ENCODE results near the gene SAFB.

Gene SAFB

DNA sequence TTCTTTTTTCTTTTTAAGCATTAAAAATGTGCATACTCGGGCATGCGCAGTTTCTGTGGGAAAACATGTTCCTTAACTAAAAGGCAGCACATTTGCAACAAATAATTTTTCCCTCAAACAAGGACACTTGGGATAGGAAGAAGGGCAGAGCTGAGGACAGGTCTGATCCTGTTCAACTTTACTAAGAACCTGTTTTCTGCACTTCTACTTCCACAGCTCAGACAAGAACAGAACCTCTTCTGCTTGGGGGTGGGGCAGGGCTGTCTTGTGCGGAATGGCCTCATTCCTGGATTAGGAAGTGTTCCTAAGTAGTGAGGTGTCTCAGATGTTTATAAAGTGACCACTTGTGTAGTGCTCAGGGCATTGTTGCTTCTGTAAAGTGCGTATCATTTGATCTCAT is 18.3 kb downstream of the SAFB start:
- no peaks in the 10 kb centered on the region for H3K4me1 ChIP-seq (ENCODE audit: control insufficient read depth in 1 of 2, insufficient read depth in 2 of 2, low read length in 2 of 2)
- H3K4me3 ChIP-seq (ENCODE audit: low read depth in 1 of 2, low read length in 2 of 2) = no peak overlapping the region
- H3K27me3 ChIP-seq (ENCODE audit: control insufficient read depth in 1 of 2, insufficient read depth in 2 of 2, low read length in 2 of 2) = no peaks in the 10 kb centered on the region
- H3K36me3 ChIP-seq (ENCODE audit: control insufficient read depth in 1 of 2, insufficient read depth in 2 of 2, low read length in 2 of 2) = peaks cover 33 to 52% of the 10 kb centered on the region in 2 donors
- H3K9me3 ChIP-seq (ENCODE audit: control insufficient read depth in 1 of 2, low read length in 2 of 2) = no peaks in the 10 kb centered on the region
- no peak overlapping the region for H3K9ac ChIP-seq (ENCODE audit: low read depth in 1 of 2, low read length in 2 of 2)
- H3K27ac ChIP-seq (ENCODE audit: low read depth, low read length) = no peak overlapping the region

DNA sequence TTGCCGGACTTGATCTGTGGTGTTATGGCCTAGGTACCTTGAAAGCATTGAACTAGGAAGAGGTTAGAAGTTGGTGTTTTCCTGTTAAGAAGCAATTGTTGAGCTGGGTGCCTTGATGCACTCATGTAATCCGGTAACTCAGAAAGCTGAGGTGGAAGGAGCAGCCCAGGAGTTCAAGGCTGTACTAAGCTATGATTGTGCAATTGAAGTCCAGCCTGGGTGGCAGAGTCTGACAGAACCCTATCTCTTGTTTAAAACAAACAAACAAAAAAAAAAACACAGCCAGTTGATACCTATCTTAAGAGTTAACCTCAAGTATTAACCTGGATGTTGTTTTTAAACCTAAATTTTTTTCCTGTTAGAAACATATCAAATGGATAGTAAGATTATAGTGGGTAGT is 19.3 kb downstream of the SAFB start:
- no peak overlapping the region for H3K4me3 ChIP-seq (ENCODE audit: low read depth in 1 of 2, low read length in 2 of 2)
- no peaks in the 10 kb centered on the region for H3K4me1 ChIP-seq (ENCODE audit: control insufficient read depth in 1 of 2, insufficient read depth in 2 of 2, low read length in 2 of 2)
- no peaks in the 10 kb centered on the region for H3K27me3 ChIP-seq (ENCODE audit: control insufficient read depth in 1 of 2, insufficient read depth in 2 of 2, low read length in 2 of 2)
- H3K27ac ChIP-seq (ENCODE audit: low read depth, low read length) = no peak overlapping the region
- H3K36me3 ChIP-seq (ENCODE audit: control insufficient read depth in 1 of 2, insufficient read depth in 2 of 2, low read length in 2 of 2) = peaks cover 43 to 63% of the 10 kb centered on the region in 2 donors
- no peaks in the 10 kb centered on the region for H3K9me3 ChIP-seq (ENCODE audit: control insufficient read depth in 1 of 2, low read length in 2 of 2)
- H3K9ac ChIP-seq (ENCODE audit: low read depth in 1 of 2, low read length in 2 of 2) = no peak overlapping the region

DNA sequence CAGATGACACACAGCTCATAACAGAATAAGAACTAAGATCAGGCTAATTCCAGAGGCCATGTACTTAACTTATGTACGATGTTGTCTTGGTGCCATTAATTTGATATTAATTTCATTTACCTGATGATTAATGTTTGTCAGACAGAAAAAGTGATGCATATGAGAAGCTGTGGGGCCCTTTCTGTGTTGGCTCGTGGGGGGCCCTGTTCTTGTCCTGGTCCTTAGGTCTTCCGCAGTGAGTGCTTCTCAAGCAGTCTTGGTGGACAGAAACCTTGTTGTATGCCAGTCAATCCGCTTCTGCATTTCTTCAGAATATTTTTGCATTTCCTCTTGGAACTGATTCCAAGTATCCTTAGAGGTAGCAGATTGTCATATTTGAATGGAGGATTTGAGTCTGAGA is 20.2 kb downstream of the SAFB start:
- peaks cover 46 to 66% of the 10 kb centered on the region in 2 donors for H3K36me3 ChIP-seq (ENCODE audit: control insufficient read depth in 1 of 2, insufficient read depth in 2 of 2, low read length in 2 of 2)
- H3K9ac ChIP-seq (ENCODE audit: low read depth in 1 of 2, low read length in 2 of 2) = no peak overlapping the region
- no peaks in the 10 kb centered on the region for H3K27me3 ChIP-seq (ENCODE audit: control insufficient read depth in 1 of 2, insufficient read depth in 2 of 2, low read length in 2 of 2)
- no peaks in the 10 kb centered on the region for H3K4me1 ChIP-seq (ENCODE audit: control insufficient read depth in 1 of 2, insufficient read depth in 2 of 2, low read length in 2 of 2)
- H3K27ac ChIP-seq (ENCODE audit: low read depth, low read length) = no peak overlapping the region
- no peaks in the 10 kb centered on the region for H3K9me3 ChIP-seq (ENCODE audit: control insufficient read depth in 1 of 2, low read length in 2 of 2)
- H3K4me3 ChIP-seq (ENCODE audit: low read depth in 1 of 2, low read length in 2 of 2) = no peak overlapping the region

DNA sequence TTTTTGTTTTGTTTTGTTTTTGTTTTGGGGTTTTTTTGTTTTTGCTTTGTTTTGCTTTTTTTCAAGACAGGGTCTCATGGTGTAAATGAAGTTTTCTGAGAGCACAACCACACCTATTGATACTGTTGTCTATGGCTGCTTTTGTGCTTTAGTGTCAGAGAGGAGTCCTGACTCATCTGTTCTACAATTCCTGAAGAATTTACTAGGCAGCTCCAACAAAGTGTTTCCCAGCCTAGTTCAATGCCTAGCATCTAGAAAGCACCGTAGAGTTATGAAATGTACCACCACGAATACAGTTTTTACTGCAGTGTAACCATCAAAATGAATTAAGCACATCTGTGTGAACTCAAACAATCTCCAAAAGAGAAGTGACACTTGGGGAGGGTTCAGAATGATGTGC is 21.2 kb downstream of the SAFB start:
- Histone ChIP-seq H3K27ac (ENCODE audit: low read depth, low read length) (no peak overlapping the region), H3K9me3 (ENCODE audit: control insufficient read depth in 1 of 2, low read length in 2 of 2) (no peaks in the 10 kb centered on the region), H3K4me3 (ENCODE audit: low read depth in 1 of 2, low read length in 2 of 2) (no peak overlapping the region), H3K36me3 (ENCODE audit: control insufficient read depth in 1 of 2, insufficient read depth in 2 of 2, low read length in 2 of 2) (peaks cover 51 to 73% of the 10 kb centered on the region in 2 donors), H3K27me3 (ENCODE audit: control insufficient read depth in 1 of 2, insufficient read depth in 2 of 2, low read length in 2 of 2) (no peaks in the 10 kb centered on the region), H3K4me1 (ENCODE audit: control insufficient read depth in 1 of 2, insufficient read depth in 2 of 2, low read length in 2 of 2) (no peaks in the 10 kb centered on the region), H3K9ac (ENCODE audit: low read depth in 1 of 2, low read length in 2 of 2) (no peak overlapping the region)

DNA sequence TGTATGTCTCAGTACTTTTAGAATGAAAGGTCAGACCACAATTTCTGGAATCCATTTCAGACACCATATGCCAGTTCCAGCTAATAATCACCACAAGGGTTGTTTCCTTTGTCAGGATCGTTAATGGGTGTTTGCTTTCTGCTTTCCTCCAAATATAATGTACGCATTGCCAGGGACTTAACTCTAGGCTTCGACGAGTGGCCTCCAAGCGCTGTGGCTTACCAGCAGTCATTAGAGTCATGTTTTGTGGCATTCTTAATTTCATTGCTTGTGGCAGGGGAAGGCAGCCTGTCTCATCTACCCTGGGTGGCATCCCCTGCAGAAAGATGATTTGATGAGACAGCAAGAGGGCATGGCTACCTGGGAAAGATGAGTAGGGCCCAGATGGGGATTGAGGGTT is 22.5 kb downstream of the SAFB start:
- Histone ChIP-seq H3K9me3 (ENCODE audit: control insufficient read depth in 1 of 2, low read length in 2 of 2) (no peaks in the 10 kb centered on the region), H3K4me1 (ENCODE audit: control insufficient read depth in 1 of 2, insufficient read depth in 2 of 2, low read length in 2 of 2) (no peaks in the 10 kb centered on the region), H3K27ac (ENCODE audit: low read depth, low read length) (no peak overlapping the region), H3K36me3 (ENCODE audit: control insufficient read depth in 1 of 2, insufficient read depth in 2 of 2, low read length in 2 of 2) (peaks cover 60 to 81% of the 10 kb centered on the region in 2 donors), H3K4me3 (ENCODE audit: low read depth in 1 of 2, low read length in 2 of 2) (no peak overlapping the region), H3K27me3 (ENCODE audit: control insufficient read depth in 1 of 2, insufficient read depth in 2 of 2, low read length in 2 of 2) (no peaks in the 10 kb centered on the region), H3K9ac (ENCODE audit: low read depth in 1 of 2, low read length in 2 of 2) (no peak overlapping the region)

DNA sequence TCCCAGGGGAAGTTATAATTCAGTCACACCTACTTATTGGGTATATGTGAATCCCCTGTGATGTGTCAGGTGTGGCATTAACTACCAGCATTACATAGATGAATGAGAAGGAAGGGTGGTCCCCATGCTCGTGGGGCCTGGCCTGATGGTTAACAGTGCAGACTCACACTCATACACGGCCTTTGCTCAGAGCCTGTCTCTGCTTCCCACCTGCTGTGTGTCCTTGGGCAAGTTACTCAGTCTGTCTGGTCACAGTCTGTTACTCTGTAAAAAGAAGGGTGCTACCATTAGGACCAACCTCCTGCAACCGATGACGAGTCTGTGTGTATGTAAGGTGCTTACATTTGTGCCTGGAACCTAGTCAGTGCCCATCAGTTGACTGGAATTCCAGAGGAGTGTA is 23.8 kb downstream of the SAFB start:
- H3K4me1 ChIP-seq (ENCODE audit: control insufficient read depth in 1 of 2, insufficient read depth in 2 of 2, low read length in 2 of 2) = no peaks in the 10 kb centered on the region
- H3K27ac ChIP-seq (ENCODE audit: low read depth, low read length) = no peak overlapping the region
- no peak overlapping the region for H3K4me3 ChIP-seq (ENCODE audit: low read depth in 1 of 2, low read length in 2 of 2)
- H3K27me3 ChIP-seq (ENCODE audit: control insufficient read depth in 1 of 2, insufficient read depth in 2 of 2, low read length in 2 of 2) = no peaks in the 10 kb centered on the region
- no peaks in the 10 kb centered on the region for H3K9me3 ChIP-seq (ENCODE audit: control insufficient read depth in 1 of 2, low read length in 2 of 2)
- H3K36me3 ChIP-seq (ENCODE audit: control insufficient read depth in 1 of 2, insufficient read depth in 2 of 2, low read length in 2 of 2) = peaks cover 67 to 86% of the 10 kb centered on the region in 2 donors
- H3K9ac ChIP-seq (ENCODE audit: low read depth in 1 of 2, low read length in 2 of 2) = no peak overlapping the region

DNA sequence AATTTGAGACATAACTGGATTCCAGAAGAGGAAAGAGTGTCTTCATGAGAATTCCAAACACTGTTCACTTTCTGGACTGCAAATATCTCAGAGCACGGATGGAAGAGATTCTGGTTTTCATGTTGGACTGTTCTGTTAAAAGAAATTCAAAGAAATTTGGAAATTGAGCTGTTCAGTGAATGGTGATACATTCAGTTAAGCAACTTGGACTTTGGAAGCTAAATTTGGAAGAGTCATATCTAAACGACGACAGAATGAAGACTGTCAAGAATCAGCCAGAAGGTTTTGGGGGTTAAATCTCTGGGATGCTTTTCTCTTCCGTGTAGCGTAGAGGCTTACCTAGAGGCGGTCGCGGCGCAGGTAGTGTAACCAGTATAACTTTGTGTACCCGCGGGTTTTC is 25.6 kb downstream of the SAFB start:
- Histone ChIP-seq H3K27me3 (ENCODE audit: control insufficient read depth in 1 of 2, insufficient read depth in 2 of 2, low read length in 2 of 2) (no peaks in the 10 kb centered on the region), H3K27ac (ENCODE audit: low read depth, low read length) (no peak overlapping the region), H3K9ac (ENCODE audit: low read depth in 1 of 2, low read length in 2 of 2) (no peak overlapping the region), H3K9me3 (ENCODE audit: control insufficient read depth in 1 of 2, low read length in 2 of 2) (no peaks in the 10 kb centered on the region), H3K4me3 (ENCODE audit: low read depth in 1 of 2, low read length in 2 of 2) (no peak overlapping the region), H3K4me1 (ENCODE audit: control insufficient read depth in 1 of 2, insufficient read depth in 2 of 2, low read length in 2 of 2) (no peaks in the 10 kb centered on the region), H3K36me3 (ENCODE audit: control insufficient read depth in 1 of 2, insufficient read depth in 2 of 2, low read length in 2 of 2) (peaks cover 70 to 86% of the 10 kb centered on the region in 2 donors)

DNA sequence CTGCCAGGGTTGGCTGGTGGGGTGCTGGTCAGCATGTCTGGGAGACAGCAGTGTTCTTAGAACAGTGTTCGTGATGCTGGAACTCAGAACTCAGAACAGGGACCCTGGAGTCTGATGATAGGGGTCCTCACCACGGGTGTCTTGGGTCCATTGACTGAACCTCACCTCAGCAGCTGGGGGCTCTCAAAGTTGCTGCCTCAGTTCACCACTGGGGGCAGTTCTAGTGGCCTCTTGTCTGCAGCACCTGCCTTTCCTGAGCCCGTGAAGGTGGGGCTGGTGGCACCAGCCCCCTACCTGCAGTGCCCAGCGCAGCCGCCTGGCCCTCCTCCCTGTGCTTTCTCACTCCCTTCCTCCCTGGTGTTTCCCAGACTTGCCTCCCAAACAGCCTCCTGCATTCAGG is 28.5 kb downstream of the SAFB start:
- peaks cover 0 to 6% of the 10 kb centered on the region in 2 donors for H3K4me1 ChIP-seq (ENCODE audit: control insufficient read depth in 1 of 2, insufficient read depth in 2 of 2, low read length in 2 of 2)
- H3K9me3 ChIP-seq (ENCODE audit: control insufficient read depth in 1 of 2, low read length in 2 of 2) = no peaks in the 10 kb centered on the region
- H3K27ac ChIP-seq (ENCODE audit: low read depth, low read length) = no peak overlapping the region
- H3K27me3 ChIP-seq (ENCODE audit: control insufficient read depth in 1 of 2, insufficient read depth in 2 of 2, low read length in 2 of 2) = no peaks in the 10 kb centered on the region
- no peak overlapping the region for H3K9ac ChIP-seq (ENCODE audit: low read depth in 1 of 2, low read length in 2 of 2)
- H3K36me3 ChIP-seq (ENCODE audit: control insufficient read depth in 1 of 2, insufficient read depth in 2 of 2, low read length in 2 of 2) = peaks cover 64 to 80% of the 10 kb centered on the region in 2 donors
- no peak overlapping the region for H3K4me3 ChIP-seq (ENCODE audit: low read depth in 1 of 2, low read length in 2 of 2)

DNA sequence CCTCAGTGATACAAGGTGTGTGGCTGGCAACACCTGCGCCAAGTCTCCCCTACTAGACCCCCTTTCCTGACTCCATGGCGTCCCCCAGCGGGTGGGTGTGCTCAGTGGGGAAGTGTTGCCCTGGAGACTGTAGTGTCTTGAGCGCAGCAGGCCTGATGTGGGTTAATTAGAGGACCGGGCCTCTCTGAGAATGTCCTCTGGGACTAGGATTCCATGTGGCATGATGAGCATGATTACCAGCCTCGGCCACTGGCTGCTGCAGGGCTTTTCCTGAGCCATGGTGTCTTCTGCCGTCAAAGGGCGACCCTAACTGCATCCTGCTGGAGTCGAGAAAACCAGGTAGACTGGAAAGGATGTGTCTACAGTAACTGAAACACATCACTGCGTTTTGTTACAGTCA is 29.4 kb downstream of the SAFB start:
- H3K9me3 ChIP-seq (ENCODE audit: control insufficient read depth in 1 of 2, low read length in 2 of 2) = no peaks in the 10 kb centered on the region
- H3K36me3 ChIP-seq (ENCODE audit: control insufficient read depth in 1 of 2, insufficient read depth in 2 of 2, low read length in 2 of 2) = peaks cover 59 to 79% of the 10 kb centered on the region in 2 donors
- no peaks in the 10 kb centered on the region for H3K27me3 ChIP-seq (ENCODE audit: control insufficient read depth in 1 of 2, insufficient read depth in 2 of 2, low read length in 2 of 2)

DNA sequence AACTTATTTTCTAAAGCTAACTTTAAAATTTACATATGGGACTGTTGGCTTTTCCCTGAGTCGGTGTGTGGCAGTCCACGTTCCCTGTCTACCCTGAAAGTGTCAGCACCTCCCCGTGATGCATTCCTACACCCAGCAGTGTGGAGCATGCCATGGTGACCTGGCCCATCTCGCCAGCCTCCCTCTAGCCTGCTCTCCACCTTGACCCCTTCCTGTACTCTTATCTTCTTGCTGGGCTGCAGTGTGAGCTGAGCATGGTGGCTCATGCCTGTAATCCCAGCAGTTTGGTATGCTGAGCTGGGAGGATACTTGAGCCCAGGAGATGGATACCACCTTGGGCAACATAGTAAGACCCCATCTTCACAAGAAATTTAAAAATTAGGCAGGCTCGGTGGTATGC is 32.0 kb downstream of the SAFB start:
- no peak overlapping the region for H3K27ac ChIP-seq (ENCODE audit: low read depth, low read length)
- H3K9ac ChIP-seq (ENCODE audit: low read depth in 1 of 2, low read length in 2 of 2) = no peak overlapping the region
- H3K27me3 ChIP-seq (ENCODE audit: control insufficient read depth in 1 of 2, insufficient read depth in 2 of 2, low read length in 2 of 2) = no peaks in the 10 kb centered on the region
- peaks cover 52 to 80% of the 10 kb centered on the region in 2 donors for H3K36me3 ChIP-seq (ENCODE audit: control insufficient read depth in 1 of 2, insufficient read depth in 2 of 2, low read length in 2 of 2)
- no peak overlapping the region for H3K4me3 ChIP-seq (ENCODE audit: low read depth in 1 of 2, low read length in 2 of 2)
- H3K4me1 ChIP-seq (ENCODE audit: control insufficient read depth in 1 of 2, insufficient read depth in 2 of 2, low read length in 2 of 2) = peaks cover 0 to 6% of the 10 kb centered on the region in 2 donors
- no peaks in the 10 kb centered on the region for H3K9me3 ChIP-seq (ENCODE audit: control insufficient read depth in 1 of 2, low read length in 2 of 2)

More for the DNA sequence above, 29.4 kb downstream of the SAFB start:
- H3K4me1 ChIP-seq (ENCODE audit: control insufficient read depth in 1 of 2, insufficient read depth in 2 of 2, low read length in 2 of 2) = peaks cover 0 to 6% of the 10 kb centered on the region in 2 donors
- H3K27ac ChIP-seq (ENCODE audit: low read depth, low read length) = no peak overlapping the region
- no peak overlapping the region for H3K4me3 ChIP-seq (ENCODE audit: low read depth in 1 of 2, low read length in 2 of 2)
- no peak overlapping the region for H3K9ac ChIP-seq (ENCODE audit: low read depth in 1 of 2, low read length in 2 of 2)

DNA sequence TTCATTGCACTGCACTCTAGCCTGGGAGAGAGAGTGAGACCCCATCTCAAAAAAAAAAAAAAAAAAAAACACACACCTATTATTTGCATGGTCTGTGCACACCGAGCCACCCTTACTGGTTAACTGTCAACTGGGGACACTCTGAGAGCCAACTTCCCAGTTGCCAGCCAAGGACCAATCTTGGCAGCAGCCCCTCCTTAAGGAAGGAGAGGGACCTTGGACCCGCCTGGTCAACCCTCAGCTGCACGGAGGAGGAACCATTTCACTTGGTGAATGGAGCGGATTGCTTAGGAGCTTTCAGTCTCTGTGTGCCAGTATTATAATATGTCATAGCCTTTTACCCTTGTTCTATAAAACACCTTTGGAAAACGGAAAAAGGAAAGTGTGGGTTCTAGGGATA is 32.5 kb downstream of the SAFB start:
- Histone ChIP-seq H3K36me3 (ENCODE audit: control insufficient read depth in 1 of 2, insufficient read depth in 2 of 2, low read length in 2 of 2) (peaks cover 48 to 80% of the 10 kb centered on the region in 2 donors), H3K4me1 (ENCODE audit: control insufficient read depth in 1 of 2, insufficient read depth in 2 of 2, low read length in 2 of 2) (peaks cover 0 to 6% of the 10 kb centered on the region in 2 donors), H3K27me3 (ENCODE audit: control insufficient read depth in 1 of 2, insufficient read depth in 2 of 2, low read length in 2 of 2) (no peaks in the 10 kb centered on the region), H3K9me3 (ENCODE audit: control insufficient read depth in 1 of 2, low read length in 2 of 2) (no peaks in the 10 kb centered on the region), H3K9ac (ENCODE audit: low read depth in 1 of 2, low read length in 2 of 2) (no peak overlapping the region), H3K4me3 (ENCODE audit: low read depth in 1 of 2, low read length in 2 of 2) (no peak overlapping the region), H3K27ac (ENCODE audit: low read depth, low read length) (no peak overlapping the region)

All from duodenal mucosa (tissue), 2 donors.